HG03159 (cell line): ENCODE measurements around the gene RAN.
A peak's percentile ranks its signal among the peaks of the same experiment; 100 is the strongest.
"Not testable (repeated sequence)": the region's sequence is repeated elsewhere in the genome, so short reads cannot be mapped to it uniquely, and the experiment has no call there.

ENCODE experiments used
- ATAC-seq: cut with Tn5 transposase; IDR thresholded peaks from one replicate; pipeline ENCODE4 v1.9.1; 2021; ENCODE audit warnings: mild to moderate bottlenecking, moderate library complexity; ENCODE audit not compliant: unreplicated experiment

RAN gene

GRCh38 chr12:130871286-130872178 is at the start of gene RAN:
TSS of gene RAN (plus strand) at chr12:130872066. CDS start at chr12:130872594, 528 bp downstream.
- ATAC-seq = peak; percentile 63

DNA sequence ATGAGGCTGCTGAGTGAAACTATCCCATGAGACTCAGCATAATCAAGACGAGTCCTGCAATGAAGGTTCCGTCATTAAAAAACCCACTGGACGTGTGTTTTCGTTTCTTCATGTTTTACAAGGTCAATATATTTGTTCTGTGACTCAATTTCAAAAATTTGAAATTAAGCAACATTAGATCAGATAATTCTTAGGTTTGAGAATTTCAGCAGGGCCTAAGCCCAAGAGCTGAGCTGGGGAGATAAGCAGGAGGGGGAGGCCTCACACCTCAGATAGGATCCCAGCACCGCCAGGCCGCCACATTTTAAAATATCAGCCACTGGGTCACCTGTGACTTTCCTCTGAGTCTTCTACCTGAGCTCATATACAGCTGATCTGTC is 46.1 kb upstream of the RAN start:
- no peak for ATAC-seq

DNA sequence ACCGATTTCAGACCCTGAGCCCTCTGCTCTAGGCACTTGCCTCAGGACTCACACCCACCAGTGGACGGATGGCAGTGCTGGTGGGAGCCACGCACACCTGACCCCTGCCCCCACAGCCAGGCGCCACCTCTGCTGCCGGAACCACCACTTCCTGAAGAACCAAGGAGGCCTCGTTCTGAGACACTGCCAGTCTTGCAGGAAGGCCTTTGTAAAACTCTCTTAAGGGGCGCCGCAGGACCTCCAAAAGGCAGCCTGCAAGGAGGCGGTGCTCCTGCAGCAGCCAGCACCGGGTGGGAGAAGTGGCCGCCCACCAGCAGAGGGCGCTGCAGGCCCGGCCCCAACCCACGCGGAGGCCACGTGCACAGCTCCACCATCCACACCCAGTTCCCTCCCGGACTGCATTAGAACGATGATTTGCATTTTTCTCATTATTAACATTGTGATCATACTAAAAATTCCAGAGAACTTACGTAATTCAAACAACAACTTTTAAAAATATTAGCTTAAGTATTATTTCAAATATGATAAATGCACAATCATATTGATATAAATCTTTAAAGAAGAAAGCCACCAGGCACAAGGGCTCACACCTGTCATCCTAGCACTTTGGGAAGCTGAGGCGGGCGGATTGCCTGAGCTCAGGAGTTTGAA is 45.6 kb upstream of the RAN start:
- ATAC-seq = peak; percentile 62

DNA sequence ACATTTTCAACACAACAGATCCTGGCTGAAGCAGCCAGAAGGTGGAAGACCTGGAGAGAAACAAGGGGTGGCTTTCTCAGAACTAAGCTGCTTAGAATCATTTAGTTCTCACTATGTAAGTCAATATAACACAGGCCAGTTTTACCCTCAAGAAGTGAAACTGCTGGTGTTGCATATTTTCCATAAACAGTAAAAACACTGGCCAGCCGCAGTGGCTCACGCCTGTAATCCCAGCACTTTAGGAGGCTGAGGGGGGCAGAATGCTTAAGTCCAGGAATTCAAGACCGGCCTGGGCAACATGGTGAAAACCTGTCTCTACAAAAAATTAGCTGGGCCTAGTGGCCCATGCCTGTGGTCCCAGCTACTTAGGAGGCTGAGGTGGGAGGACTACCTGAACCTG is 44.4 kb upstream of the RAN start:
- no peak for ATAC-seq

- ATAC-seq = no peak
Observed at GRCh38 chr12:130828895-130829294, 43.0 kb upstream of the RAN start.

DNA sequence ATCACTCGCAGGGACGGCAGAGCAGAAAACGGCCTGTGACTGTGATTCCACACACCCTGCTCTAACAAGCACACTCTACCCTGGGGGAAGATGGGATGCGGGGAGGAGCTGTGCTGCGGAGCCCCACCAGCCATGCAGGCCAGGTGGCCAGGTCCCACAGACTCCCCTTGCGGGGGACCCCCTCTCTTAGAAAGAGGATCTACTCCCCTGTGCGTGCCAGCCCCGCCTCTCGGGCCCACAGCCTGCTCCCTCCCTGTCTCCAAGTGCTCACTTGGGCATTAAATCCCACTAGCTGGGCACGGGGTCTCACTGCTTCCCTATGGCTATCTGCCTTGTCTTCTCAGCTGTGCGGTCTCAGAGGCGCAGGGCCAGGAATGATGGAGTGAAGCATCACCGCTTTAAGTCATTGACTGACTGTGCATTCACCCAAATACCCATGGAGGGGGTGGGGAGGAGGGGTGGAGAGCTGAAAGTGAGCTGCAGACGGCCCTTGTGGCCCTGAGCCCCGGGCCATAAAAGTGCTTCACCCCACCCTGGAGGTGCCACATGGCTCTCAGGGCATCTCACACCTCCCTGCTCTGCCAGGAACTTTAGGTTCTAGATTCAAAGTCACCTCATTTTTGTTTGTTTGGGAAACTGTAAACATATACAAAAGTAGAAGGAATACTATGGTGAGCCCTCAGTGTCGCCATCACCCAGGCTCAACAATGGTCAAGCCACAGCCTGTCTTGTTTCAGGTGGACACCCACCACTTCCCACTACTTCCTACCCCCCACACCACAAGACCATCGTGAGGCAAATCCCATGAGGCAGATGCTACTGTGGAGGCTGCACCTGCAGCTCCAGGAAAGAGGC is 42.2 kb upstream of the RAN start:
- ATAC-seq = no peak

DNA sequence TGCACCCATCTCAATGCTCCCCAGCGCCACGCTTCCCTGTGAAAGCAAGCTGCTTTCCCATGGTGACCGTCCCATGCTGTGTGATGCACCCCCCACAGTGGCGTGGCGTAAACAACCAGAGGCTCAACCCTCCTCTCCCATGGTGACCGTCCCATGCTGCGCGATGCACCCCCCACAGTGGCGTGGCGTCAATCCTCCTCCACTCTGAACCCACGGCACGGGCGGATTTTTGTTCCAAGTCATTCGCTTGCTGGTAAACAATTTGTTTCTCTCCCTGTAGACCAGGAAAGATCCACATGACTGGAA is 41.7 kb upstream of the RAN start:
- no peak for ATAC-seq

DNA sequence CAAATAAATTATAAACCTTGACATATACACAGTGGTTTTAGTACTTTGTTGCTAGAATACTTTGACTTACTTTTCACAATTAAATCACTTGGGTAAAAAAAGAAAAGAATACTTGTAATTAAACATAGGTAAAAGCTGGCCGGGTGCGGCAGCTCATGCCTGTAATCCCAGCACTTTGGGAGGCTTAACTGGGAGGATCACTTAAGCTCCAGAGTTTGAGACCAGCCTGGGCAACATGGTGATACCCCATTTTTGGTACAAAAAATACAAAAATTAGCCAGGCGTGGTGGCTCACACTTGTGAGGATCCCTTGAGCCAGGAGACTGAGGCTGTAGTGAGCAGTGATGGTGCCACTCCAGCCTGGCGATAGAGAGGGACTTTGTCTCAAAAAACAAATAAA is 40.6 kb upstream of the RAN start:
- no peak for ATAC-seq

GRCh38 chr12:130831876-130832405 is 39.9 kb upstream of the RAN start:
- ATAC-seq = no peak

- no peak for ATAC-seq
Observed at GRCh38 chr12:130832561-130833209, 39.2 kb upstream of the RAN start.

GRCh38 chr12:130835011-130835410 is 36.9 kb upstream of the RAN start:
- no peak for ATAC-seq

DNA sequence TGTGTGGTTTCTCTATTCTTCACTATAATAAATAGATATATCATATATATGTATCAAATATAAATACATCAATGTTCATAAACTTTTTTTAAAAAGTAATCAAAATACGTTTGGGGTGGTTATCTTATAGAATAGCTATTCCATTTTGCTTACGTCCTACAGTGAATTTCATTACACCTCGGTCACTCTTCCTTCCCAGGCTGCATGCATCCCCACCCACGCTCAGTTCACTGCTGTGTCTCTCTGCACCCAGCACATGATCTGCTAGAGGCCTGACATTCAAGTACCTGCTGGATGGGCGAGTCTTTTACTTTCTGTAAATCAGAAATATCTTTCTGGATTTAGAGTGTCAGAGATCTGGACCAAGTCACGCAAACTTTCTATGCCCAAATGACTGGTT is 36.4 kb upstream of the RAN start:
- ATAC-seq = no peak

GRCh38 chr12:130838284-130838950 is 33.4 kb upstream of the RAN start:
- peak; percentile 25 for ATAC-seq

GRCh38 chr12:130838951-130839769 is 32.7 kb upstream of the RAN start, which contains the start of gene STX2:
TSS of gene STX2 (minus strand) at chr12:130839250. CDS start at chr12:130839099, 151 bp downstream.
- ATAC-seq = peak; percentile 90

- no peak for ATAC-seq
Observed at GRCh38 chr12:130839770-130840404, 32.0 kb upstream of the RAN start.

- ATAC-seq = no peak
Observed at GRCh38 chr12:130846369-130846768, 25.5 kb upstream of the RAN start.

GRCh38 chr12:130847112-130847511 is 24.8 kb upstream of the RAN start:
- no peak for ATAC-seq

DNA sequence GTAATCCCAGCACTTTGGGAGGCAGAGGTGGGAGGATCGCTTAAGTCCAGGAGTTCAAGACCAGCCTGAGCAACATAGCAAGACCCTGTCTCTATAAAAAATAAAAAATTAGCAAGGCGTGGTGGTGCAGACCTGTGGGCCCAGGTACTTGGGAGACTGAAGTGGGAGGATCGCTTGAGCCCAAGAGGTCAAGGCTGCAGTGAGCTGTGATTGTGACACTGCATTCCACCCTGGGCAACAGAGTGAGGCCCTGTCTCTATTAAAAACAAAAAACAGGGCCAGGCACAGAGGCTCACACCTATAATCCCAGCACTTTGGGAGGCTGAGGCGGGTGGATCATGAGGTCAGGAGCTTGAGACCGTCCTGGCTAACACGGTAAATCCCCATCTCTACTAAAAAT is 23.8 kb upstream of the RAN start:
- ATAC-seq = not testable (repeated sequence)

- ATAC-seq = not testable (repeated sequence)
Observed at GRCh38 chr12:130848785-130849305, 23.0 kb upstream of the RAN start.
